CD4-positive, alpha-beta T cell treated with Interleukin-21 for 1 hour (primary cell): ENCODE data around the gene IGSF6.
"Not testable (repeated sequence)": the region's sequence is repeated elsewhere in the genome, so short reads cannot be mapped to it uniquely, and the experiment has no call there.

Experiments
- DNase-seq: peaks from one replicate; pipeline ENCODE4 v3.0.0-alpha.2; 2020

Gene IGSF6, protein sequence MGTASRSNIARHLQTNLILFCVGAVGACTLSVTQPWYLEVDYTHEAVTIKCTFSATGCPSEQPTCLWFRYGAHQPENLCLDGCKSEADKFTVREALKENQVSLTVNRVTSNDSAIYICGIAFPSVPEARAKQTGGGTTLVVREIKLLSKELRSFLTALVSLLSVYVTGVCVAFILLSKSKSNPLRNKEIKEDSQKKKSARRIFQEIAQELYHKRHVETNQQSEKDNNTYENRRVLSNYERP

DNA sequence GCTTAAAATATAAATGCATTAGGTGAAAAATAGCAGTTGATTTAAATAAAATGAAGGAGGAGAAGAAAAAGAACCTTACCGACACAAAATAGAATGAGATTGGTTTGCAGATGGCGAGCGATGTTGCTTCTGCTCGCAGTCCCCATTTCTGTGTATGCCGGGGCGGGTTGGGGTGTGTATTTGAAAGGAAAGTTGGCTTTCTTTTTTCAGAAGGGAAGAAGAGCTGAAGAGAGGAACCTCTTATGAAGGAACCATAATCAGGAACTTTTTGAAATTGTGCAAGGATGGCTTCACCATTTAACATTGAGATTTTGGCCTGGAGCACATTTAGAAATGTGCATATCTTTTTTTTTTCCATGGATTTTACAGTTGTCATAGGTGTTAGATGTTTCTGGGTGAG, at the start of gene IGSF6:
IGSF6 (minus strand) TSS at position 156 of the 400 bp plus-strand sequence; CDS start at position 146, 10 bp downstream.
- DNase-seq: no peak

DNA sequence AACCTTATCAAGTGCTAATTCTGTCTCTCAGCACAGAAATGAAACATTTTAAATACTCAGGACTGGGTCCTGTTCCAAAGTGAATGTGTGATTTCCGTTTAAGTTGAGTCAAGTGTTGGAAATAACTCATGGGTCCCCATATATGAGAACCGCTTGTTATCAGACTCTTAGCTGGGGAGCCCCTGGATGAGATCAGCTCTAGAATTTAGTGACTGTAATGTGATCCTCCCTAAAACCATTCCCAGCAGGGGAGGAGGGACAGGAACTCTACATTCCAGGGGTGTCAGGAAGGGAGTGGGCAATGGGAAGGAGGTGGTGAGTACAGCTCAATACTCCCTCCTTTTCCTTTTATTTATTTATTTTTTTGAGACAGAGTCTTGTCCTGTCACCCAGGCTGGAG, 48.9 kb upstream of the IGSF6 start:
- DNase-seq: no peak

DNA sequence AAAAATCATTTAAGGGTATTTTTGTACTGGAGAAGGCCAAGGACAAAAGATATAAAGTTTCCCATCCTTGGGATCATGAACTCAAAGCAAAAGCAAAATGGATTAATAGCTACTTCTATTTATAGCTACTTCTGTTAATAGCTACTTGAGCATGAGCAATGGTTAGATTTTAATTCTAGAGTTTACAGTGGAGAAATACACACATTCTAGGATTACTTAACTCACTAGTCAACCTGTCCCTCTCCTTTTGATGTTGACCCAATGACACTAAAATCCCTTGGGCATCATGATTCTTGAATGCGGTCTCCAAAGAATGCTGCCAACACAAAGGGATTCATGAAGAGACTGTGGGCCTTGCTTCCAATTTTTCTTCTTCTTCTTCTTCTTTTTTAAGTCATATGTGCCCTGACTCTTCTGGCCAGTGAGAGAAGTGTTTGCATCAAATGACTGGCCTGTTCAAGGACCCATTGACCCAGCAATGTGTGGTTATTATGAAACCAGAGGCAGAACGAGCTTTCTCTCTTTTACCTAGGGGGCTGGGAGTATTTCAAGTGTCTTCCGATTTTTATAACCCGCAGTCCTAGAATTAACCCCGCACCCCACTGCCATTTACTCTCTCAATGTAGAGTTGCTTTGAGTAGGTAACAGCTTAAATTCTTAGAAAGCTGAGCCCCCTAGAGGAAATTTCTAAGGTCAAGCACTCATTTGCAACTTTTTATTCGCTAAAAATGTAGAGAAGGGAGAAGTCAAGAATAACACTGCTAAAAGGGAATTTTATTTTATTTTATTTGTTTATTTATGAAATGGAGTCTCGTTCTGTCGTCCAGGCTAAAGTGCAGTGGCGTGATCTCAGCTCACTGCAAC, 46.0 kb upstream of the IGSF6 start:
- no peak for DNase-seq

DNA sequence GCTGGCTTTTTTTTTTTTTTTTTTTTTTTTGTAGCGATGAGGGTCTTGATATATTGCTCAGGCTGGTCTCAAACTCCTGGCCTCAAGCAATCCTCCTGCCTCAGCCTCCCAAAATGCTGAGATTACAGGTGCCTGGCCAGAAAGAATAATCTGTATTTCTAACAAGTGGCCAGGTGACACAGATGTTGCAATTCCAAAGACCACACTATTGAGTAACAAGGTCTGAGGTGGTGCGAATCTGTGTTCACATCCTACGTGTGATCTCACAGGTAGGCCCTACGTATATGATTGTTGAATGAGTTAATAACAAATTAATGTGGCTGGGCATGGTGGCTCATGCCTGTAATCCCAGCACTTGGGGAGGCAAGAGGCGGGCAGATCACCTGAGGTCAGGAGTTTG, 44.6 kb upstream of the IGSF6 start:
- no peak for DNase-seq

DNA sequence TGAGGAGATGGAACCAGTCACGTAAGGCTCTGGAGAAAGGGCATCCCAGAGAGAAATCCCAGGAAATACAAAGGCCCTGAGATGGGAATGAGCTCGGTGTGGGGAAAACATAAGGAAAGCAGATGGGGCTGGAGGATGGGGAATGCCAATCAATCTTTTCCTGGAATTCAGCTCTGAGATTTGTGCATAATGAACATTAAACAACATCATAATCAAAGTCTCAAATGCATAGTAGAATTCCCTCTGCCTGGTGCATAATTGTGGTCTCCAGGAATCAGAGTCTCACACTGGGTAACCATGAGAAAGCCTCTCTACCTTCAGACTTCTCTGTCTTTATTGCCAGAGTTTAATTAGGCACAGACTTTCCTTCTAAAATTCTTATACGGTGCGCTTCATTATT, 42.2 kb upstream of the IGSF6 start:
- DNase-seq: no peak

DNA sequence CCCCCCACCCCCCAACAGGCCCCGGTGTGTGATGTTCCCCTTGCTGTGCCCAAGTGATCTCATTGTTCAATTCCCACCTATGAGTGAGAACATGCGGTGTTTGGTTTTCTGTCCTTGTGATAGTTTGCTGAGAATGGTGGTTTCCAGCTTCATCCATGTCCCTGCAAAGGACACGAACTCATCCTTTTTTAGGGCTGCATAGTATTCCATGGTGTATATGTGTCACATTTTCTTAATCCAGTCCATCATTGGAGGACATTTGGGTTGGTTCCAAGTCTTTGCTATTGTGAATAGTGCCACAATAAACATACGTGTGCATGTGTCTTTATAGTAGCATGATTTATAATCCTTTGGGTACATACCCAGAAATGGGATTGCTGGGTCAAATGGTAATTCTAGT, 38.6 kb upstream of the IGSF6 start:
- DNase-seq: not testable (repeated sequence)

DNA sequence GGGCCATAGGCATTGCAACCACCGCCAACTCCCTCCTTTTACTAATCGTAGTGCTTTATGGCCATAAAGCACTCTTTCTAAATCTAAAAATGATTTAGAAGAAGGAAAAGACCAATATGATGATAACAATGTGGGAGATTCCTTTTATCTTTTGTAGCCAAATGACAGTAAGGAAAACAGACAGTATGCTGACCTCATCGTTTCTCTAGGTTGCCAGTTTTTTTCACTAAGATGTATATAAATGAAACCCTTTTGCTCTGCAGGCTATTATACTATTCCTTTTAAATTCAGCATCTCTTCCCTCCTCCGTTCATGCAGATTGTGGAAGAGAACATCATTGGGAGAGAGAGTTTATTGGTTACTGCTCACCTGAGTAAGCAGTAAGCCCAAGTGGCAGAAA, 36.7 kb upstream of the IGSF6 start:
- DNase-seq: no peak

DNA sequence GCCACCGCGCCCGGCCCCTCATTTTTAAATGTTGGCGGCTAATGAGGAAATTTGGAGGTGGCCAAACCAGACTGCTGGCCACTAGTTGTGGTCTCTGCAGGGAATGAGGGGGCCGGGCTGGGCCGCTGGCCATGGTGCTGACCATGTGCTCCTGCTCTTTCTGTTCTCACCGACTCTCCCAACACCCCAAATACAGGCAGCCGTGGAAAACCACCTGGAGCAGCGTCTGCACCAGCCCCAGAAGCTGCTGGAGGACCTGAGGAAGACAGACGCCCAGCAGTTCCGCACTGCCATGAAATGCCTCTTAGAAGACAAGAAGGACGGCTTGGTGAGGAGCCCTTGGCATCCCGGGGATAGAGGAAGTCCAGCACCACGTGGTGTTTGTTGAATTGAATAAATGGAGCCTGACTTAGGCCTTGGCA, 32.6 kb upstream of the IGSF6 start:
- DNase-seq: no peak

DNA sequence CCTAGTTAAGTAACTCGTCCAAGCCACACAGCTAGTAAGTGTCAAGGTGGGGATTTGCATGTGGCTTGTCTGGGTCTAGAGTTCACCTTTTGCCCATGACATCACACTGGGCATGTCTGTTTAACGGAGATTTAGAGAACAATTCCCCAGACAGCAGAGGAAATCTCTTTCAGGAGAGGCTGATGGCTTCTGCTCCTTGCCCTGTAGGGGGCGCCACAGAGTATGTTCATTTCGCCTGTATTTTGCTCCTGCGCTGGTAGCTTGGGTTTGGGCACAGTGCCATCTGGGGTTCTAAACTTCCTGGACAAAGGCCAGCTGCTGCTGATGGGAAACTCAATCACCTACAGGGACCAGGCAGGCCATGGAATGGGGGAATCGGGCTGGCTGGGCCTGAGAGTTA, 31.8 kb upstream of the IGSF6 start:
- peak; percentile 29 for DNase-seq

DNA sequence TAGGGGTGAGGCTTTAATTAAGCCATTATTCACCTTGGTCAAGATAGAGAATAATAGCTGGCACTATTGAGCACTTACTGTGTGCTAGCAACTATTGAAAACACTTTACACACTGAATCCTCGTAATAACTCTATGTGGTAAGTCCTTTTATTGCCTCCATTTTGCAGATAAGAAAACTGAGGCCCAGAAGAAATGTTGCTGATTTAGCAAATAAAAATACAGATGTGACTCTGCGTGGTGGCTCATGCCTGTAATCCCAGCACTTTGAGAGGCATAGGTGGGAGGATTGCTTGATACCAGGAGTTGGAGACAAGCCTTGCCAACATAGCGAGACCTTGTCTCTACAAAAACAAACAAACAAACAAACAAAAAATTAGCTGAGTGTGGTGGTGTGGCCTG, 30.8 kb upstream of the IGSF6 start:
- no peak for DNase-seq

DNA sequence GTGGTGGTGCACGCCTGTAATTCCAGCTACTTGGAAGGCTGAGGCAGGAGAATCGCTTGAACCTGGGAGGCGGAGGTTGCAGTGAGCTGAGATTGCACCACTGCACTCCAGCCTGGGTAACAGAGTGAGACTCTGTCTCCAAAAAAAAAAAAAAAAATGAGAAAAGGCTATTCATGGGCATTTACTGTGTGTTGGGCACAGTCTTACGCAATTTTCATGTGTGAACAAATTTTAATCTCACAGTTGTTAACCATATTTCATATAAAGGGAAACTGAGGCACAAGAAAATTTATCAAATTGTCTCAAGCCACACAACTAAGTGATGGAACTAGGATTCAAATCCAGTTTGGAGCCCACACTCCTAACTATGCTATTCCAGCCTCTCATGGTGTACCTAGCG, 28.3 kb upstream of the IGSF6 start:
- DNase-seq: not testable (repeated sequence)

DNA sequence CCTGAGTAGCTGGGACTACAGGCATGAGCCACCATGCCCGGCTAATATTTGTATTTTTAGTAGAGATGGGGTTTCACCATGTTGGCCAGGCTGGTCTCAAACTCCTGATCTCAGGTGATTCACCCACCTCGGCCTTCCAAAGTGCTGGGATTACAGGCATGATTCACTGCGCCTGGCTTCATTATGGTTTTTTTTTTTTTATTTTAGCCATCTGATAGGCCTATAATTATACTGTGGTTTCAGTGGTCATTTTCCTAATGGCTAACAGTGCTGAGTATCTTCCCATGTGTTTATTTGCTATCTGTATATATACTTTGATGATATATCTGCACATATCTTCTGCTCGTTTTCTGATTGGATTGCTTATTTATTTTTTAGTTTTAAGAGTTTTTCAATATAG, 22.0 kb upstream of the IGSF6 start:
- DNase-seq: not testable (repeated sequence)

DNA sequence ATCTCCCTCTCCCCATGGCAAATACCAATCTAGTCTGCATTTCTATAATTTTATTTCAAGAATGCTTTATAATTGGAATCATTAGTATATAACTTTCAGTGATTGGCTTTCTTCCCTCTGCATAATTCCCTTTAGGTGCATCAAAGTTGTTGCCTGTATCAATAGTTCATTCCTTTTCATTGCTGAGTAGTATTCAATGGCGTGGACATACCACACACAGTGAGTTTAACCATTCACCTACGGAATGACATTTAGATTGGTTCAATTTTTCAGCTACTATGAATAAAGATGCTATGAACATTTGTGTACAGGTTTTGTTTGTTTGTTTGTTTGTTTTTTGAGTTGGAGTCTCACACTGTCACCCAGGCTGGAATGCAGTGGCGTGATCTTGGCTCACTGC, 21.1 kb upstream of the IGSF6 start:
- DNase-seq: no peak

DNA sequence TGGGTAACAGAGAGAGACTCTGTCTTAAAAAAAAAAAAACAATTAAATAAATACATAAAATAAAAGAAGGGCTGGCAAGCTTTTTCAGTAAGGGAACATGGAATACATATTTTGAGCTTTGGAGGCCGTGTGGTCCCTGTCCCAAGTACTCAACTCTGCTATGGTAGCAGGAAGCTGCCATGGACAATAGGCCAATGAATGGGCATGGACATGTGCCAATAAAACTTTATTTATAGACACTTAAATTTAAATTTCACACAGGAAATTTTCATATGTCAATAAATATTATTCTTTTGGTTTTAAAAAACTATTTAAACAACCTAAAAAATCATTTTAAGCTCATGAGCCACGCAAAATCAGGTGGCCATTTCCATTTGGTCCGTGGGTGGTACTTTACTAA, 15.2 kb upstream of the IGSF6 start:
- no peak for DNase-seq

DNA sequence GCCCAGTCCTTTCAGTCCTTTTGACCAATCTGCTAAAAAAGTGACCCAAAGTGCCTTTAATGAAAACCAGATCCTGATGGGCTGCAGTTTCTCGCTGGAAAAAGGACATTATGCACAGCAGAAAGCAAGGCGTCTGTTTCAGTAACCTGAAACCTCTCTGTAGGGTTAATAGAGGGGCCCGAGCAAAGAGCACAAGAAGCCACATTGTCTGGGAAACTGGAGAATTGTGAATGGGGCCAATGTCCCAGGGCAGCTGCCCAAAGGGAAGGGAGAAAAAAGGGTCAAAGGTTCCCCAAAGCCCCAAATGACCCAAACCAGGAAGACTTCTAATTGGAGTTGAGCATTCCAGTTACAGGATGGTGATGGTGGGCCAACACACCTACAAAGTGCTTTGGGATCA, 14.4 kb upstream of the IGSF6 start:
- no peak for DNase-seq

DNA sequence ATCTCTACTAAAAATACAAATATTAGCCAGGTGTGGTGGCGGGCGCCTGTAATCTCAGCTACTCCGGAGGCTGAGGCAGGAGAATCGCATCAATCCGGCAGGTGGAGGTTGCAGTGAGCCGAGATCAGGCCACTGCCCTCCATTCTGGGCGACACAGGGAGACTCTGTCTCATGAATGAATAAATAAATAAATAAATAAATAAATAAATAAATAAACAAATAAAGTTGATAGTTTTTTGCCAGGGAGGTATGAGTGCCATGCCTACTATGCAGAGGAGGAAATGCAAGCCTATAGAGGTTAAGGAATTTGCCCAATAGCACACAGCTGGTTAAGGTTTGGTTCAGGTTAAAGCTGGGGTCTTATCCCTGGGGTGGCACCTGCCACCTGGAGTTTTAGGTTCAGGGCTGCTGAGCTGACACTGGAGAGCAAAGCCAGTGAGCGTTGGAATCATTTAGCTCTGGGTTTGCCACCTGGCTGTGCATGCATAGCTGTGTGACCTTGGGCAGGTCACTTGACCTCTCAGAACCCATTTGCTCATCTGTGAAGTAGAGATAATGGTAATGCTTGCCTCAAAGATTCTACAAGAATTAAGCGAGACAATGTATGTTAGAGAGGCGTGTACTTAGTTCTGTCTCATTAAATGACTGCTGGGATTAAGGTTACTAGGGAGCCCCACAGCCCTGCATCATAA, 12.5 kb upstream of the IGSF6 start:
- no peak for DNase-seq

DNA sequence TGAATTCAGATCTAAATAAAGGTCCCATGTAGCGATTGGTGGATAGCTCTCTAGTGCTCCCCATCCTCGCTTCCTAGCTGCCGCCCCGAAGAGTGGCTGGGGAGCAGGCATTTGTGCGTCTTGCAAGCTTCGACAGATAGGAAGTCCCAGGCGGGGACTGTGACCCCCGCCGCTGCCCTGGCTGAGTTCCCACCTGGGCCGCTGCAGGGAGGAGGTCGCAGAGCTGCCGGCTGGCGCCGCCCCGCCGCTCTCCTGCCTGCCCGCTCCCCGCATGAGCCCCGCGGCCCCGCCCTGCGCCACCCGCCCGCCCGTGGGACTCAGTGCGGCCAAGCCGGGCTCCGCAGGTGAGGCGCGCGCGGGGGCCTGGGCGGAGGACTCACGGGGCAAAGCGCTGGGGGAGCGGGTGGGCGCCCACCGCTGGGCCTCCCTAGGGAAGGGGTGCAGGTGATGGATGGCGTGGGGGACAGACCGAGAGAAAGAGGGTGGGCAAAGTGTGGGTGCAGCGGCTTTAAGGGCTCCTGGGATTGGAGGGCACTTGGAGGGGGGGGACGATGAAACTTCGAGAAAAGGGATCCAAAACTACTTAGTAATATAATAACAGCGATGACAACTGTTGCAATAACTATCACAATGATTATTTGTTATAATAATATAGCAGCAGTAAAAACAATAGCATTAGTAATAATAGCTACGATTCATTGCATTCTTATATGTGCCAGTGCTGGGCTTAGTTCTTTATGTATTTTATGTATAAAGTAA, 11.7 kb upstream of the IGSF6 start, which contains the start of gene OTOA:
OTOA (plus strand) TSS at position 80 of the 759 bp plus-strand sequence. CDS start 14,547 bp downstream, outside the sequence.
- no peak for DNase-seq

DNA sequence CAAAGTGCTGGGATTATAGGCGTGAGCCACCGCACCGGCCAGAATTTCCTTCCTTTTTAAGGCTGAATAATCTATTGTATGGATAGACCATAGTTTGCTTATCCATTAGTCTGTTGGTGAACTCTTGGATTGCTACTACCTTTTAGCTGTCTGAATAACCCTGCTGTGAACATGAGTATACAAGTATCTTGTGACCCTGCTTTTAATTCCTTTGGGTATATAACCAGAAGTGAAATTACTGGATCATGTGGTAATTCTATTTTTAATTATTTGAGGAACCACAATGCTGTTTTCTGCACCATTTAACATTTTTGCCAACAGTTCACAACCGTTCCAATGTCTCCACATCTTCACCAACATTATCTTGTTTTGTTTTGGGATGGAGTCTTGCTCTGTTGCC, 6.7 kb upstream of the IGSF6 start:
- no peak for DNase-seq

DNA sequence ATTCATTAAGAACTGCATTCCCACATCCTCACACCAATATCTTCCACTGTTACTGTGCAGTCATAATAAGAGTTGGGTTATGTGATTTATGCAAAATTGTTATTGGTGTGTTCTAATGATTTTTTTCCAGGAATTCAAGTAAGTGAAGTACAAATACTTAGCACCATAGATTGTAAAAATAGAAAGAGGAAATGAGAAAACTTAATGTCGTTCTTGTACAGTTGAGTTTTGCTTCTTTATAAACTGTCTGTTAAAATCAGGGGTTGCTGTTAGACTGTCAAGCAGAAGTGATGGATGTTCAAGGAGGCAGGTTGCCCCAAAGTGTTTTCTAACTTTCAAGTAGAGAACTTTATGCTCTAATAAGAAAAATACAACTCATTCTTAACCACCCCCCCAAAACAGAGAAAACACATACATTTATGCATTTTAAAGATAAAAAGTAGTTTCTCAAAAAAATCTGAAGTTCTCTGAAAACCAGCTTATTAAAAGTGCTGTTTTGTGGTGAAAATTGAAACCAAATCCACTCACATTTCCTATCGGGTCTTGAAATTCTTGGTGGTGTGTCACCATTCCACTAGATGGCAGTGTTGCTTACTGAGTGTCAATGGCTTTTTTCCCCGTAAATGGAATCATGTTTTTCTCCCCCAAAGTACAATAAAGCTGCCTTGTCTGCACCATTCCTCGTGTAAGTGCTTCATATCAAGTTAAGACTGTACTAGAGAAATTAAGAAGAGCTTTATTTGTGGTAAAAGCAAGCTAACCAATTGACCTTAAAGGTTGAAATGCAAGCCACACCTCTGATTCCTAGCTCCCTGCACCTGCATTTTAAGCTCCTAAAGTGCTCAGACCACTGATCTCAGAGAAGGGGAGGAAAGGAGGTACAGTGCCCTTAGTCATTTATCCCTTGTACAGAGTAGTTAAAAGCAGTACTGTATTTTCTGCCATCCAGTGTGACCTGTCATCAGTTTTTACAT, 4.7 kb upstream of the IGSF6 start:
- peak; percentile 75 for DNase-seq

DNA sequence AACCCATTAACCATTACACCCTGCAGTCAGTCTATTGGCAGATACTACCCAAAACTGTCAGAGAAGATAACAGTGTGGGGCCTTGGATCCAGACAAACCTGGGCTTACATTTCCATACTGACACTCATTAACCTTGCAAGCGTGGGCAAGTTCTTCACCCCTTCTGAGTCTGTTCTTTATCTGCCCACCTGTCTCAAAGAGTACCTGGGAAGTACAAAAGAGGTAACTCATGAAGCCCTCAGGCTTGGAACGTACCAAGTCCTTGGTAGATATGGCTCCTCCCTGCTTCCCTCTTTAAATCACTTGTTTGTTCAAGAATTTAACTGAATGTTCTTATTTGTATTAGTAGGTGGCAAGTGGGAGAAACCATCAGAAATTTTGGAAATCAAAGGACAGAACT, 2.5 kb upstream of the IGSF6 start:
- DNase-seq: no peak

DNA sequence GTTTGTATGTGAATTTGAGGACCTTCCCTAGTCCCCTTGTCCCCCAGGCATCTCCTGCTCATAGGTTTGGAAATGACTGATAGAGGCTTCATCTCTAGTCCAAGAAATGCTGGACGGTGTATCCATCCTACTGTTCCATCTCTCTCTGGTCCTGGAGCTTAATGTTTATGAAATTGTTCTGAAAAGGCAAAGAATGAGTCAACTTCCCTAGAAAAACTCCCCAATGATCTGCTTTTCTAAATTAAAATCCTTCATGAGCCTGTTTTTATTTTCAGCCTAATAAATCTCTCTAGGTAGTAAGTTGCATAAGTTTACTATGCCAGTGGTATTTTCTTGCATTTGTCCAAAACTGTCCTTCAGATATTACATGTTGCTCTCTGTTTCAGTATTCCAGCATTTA, 2.1 kb upstream of the IGSF6 start:
- DNase-seq: no peak

DNA sequence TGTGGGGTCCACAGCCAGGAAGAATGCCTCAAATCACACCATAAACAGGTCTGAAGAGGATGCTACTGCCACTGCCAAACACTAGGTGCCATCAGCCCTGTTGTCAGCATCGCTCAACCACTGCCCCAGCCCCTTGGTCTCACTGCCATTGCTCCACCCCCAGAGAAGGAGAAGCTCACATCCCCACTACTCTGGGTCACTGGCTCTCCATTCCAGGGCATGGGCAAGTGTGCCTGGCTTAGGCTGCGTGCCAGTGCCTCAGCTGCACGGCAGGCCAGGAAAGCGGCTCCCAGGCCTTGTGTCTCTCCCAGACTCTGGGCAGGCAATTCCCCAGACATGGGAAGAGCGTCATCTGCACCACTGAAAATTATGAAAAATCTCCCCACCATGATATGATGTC, 1.2 kb upstream of the IGSF6 start:
- no peak for DNase-seq
